A673 (cell line): Measurements from ENCODE around the gene GALNT9. TPM values are rescaled to one million over a fixed set of nuclear protein-coding genes. Genes with fewer than 3 reads are reported as not detected.

Source experiments
- BruUV-seq: library from RNA; stranded (reverse); fragments of 400-500 nt; replicated peaks from 2 replicates; lab custom pipeline; 2021; lab: Mats Ljungman, UMichigan
- CTCF ChIA-PET: fragments of 300-600 bp; sonication (Branson Sonifier 250); formaldehyde crosslinking; loops from one replicate; lab custom pipeline; 2022; ENCODE audit warnings: antibody characterized with exemption; lab: Charles Lee
- POLR2A ChIA-PET: fragments of 300-600 bp; sonication (Branson Sonifier 250); formaldehyde crosslinking; loops from one replicate; lab custom pipeline; 2022; ENCODE audit warnings: antibody characterized with exemption; ENCODE audit not compliant: low non-redundant PET; lab: Charles Lee
- DNase-seq: peaks from one replicate; pipeline ENCODE4 v3.0.0-alpha.2; 2015; ENCODE audit warnings: low spot score
- H3K27ac ChIP-seq: fragments of 200-600 bp; sonication (generic); 2 replicates; pipeline ENCODE4 v1.5.1; 2016; ENCODE audit warnings: mixed run types, low read depth, mild to moderate bottlenecking, mixed read lengths, antibody characterized with exemption, low read length; ENCODE audit not compliant: poor library complexity, severe bottlenecking
- H3K27me3 ChIP-seq: fragments of 200-600 bp; sonication (generic); replicated peaks from 2 replicates; pipeline ENCODE4 v1.6.1; 2017; ENCODE audit warnings: mixed run types, low read depth, mild to moderate bottlenecking, mixed read lengths, antibody characterized with exemption, low read length; ENCODE audit not compliant: insufficient read depth, poor library complexity
- H3K36me3 ChIP-seq: fragments of 200-600 bp; sonication (generic); 2 replicates; pipeline ENCODE4 v1.6.1; 2016; ENCODE audit warnings: mixed run types, mild to moderate bottlenecking, mixed read lengths, antibody characterized with exemption, low read length; ENCODE audit not compliant: insufficient read depth, poor library complexity, severe bottlenecking
- H3K4me1 ChIP-seq: fragments of 200-600 bp; sonication (generic); 2 replicates; pipeline ENCODE4 v1.6.1; 2017; ENCODE audit warnings: mixed run types, mild to moderate bottlenecking, mixed read lengths, antibody characterized with exemption, low read length; ENCODE audit not compliant: insufficient read depth, poor library complexity, severe bottlenecking
- H3K4me3 ChIP-seq: fragments of 200-600 bp; sonication (generic); 2 replicates; pipeline ENCODE4 v1.5.1; 2016; ENCODE audit warnings: low read depth, mixed run types, mild to moderate bottlenecking, mixed read lengths, low read length; ENCODE audit not compliant: poor library complexity, severe bottlenecking
- H3K9me3 ChIP-seq: fragments of 200-600 bp; sonication (generic); 2 replicates; pipeline ENCODE4 v1.6.1; 2016; ENCODE audit warnings: mixed run types, low read depth, mild to moderate bottlenecking, mixed read lengths, antibody characterized with exemption, low read length; ENCODE audit not compliant: poor library complexity, severe bottlenecking
- EZH2 ChIP-seq: fragments of 200-600 bp; sonication (generic); IDR thresholded peaks from 2 replicates; pipeline ENCODE4 v1.6.1; 2017; ENCODE audit warnings: borderline replicate concordance, low read depth, mild to moderate bottlenecking, mixed read lengths, antibody characterized with exemption, low read length; ENCODE audit not compliant: poor library complexity, severe bottlenecking
- intact Hi-C: fragments of 100-400 bp; cut with micrococcal nuclease; formaldehyde crosslinking; loops from one replicate; pipeline ENCODE4 v1.10.0; 2022; ENCODE audit not compliant: unreplicated experiment
- total RNA-seq: library from RNA; stranded (reverse); gene quantifications from 2 replicates; pipeline ENCODE4 v1.2.3, GENCODE V29; 2021
- TF ChIP-seq, protein P1 (sequence below): fragments of 300-800, 200-600 bp; sonication (generic); conservative IDR thresholded peaks from 2 replicates; pipeline ENCODE4 v1.5.1; 2017; ENCODE audit warnings: low read depth, mild to moderate bottlenecking, antibody characterized with exemption, low read length, moderate library complexity, mixed read lengths

Gene GALNT9
- total RNA-seq, 1 experiment from 2014 or later = 7.4 TPM

GRCh38 chr12:132225214-132225613 lies 104.2 kb downstream of the GALNT9 start:
- CTCF ChIA-PET = no interaction called here
- intact Hi-C loops = no loop called here
- TF ChIP-seq, protein P1, sequence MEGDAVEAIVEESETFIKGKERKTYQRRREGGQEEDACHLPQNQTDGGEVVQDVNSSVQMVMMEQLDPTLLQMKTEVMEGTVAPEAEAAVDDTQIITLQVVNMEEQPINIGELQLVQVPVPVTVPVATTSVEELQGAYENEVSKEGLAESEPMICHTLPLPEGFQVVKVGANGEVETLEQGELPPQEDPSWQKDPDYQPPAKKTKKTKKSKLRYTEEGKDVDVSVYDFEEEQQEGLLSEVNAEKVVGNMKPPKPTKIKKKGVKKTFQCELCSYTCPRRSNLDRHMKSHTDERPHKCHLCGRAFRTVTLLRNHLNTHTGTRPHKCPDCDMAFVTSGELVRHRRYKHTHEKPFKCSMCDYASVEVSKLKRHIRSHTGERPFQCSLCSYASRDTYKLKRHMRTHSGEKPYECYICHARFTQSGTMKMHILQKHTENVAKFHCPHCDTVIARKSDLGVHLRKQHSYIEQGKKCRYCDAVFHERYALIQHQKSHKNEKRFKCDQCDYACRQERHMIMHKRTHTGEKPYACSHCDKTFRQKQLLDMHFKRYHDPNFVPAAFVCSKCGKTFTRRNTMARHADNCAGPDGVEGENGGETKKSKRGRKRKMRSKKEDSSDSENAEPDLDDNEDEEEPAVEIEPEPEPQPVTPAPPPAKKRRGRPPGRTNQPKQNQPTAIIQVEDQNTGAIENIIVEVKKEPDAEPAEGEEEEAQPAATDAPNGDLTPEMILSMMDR = no peak
- TF ChIP-seq EZH2 = no peak
- POLR2A ChIA-PET = no interaction called here
- Histone ChIP-seq H3K4me1 (peaks cover 12% of the 10 kb centered on the region), H3K4me3 (no peak overlapping the region), H3K36me3 (no peaks in the 10 kb centered on the region), H3K27me3 (no peaks in the 10 kb centered on the region), H3K9me3 (no peaks in the 10 kb centered on the region), H3K27ac (no peak overlapping the region)
- DNase-seq = no peak
- BruUV-seq = no TSS peak

DNA sequence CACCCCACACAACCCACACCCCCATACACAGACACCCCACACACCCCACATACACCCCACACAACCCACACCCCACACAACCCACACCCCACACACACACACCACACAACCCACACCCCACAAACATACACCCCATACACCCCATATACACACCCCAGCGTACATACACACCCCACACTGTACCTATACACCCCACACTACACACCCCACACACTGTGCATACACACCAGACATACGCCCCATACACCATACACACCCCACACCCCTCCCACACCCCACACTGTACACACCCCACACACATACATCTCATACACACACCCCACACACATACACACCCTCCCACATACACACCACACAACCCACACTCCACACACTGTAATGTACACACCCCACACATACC lies 104.9 kb downstream of the GALNT9 start:
- CTCF ChIA-PET = no interaction called here
- no peak overlapping the region for H3K4me3 ChIP-seq
- POLR2A ChIA-PET = no interaction called here
- H3K4me1 ChIP-seq = peaks cover 12% of the 10 kb centered on the region
- H3K36me3 ChIP-seq = no peaks in the 10 kb centered on the region
- TF ChIP-seq EZH2 = no peak
- TF ChIP-seq, protein P1 = no peak
- no peak for DNase-seq
- H3K9me3 ChIP-seq = no peaks in the 10 kb centered on the region
- no TSS peak for BruUV-seq
- intact Hi-C loops = no loop called here
- no peaks in the 10 kb centered on the region for H3K27me3 ChIP-seq
- no peak overlapping the region for H3K27ac ChIP-seq

DNA sequence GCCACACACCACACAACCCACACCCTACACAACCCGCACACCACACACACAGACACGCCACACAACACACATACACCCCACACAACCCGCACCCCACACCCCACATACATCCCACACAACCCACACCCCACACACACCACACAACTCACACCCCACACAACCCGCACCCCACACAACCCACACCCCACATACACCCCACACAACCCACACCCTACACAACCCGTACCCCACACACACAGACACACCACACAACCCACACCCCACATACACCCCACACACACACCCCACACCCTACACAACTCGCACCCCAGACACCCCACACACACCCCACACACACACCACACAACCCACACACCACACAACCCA lies 106.6 kb downstream of the GALNT9 start:
- H3K27ac ChIP-seq = no peak overlapping the region
- TF ChIP-seq, protein P1 = no peak
- no peak for TF ChIP-seq EZH2
- no peak for DNase-seq
- no peaks in the 10 kb centered on the region for H3K9me3 ChIP-seq
- no peak overlapping the region for H3K4me3 ChIP-seq
- BruUV-seq = no TSS peak
- H3K4me1 ChIP-seq = peaks cover 11% of the 10 kb centered on the region
- POLR2A ChIA-PET = no interaction called here
- CTCF ChIA-PET = interaction anchor here (1.2 kb wide), 1 partner anchor 191 kb away, joined by 4 read pairs; no protein-coding TSS in a partner anchor
- no peaks in the 10 kb centered on the region for H3K27me3 ChIP-seq
- intact Hi-C loops = no loop called here
- H3K36me3 ChIP-seq = no peaks in the 10 kb centered on the region
